ENCODE data around the gene RNMT. TPM values are rescaled to one million over a fixed set of nuclear protein-coding genes. Genes with fewer than 3 reads are reported as not detected.

Gene RNMT
- total RNA-seq, 1 experiment from 2014 or later = 58.2 TPM

GRCh38 chr18:13726232-13726971 lies at the start of gene RNMT, which contains the start of gene FAM210A (continued):
- TF ChIP-seq FOXP4 (CRISPR knock-in tag; IDR thresholded peaks at IDR 0.05) (peak; percentile 90), FOXK1 (CRISPR knock-in tag; IDR thresholded peaks at IDR 0.05) (peak; percentile 99), NR3C1 (CRISPR knock-in tag; conservative IDR thresholded peaks at IDR 0.05; ENCODE audit: low read depth) (no peak), SMAD3 (CRISPR knock-in tag; IDR thresholded peaks at IDR 0.05; ENCODE audit: borderline replicate concordance) (no peak; the same call in 1 of the 2 replicates), JUN (CRISPR knock-in tag; IDR thresholded peaks at IDR 0.05) (peak; percentile 81; the same call in 1 of the 2 replicates), ATF2 (CRISPR knock-in tag; IDR thresholded peaks at IDR 0.05; ENCODE audit: borderline replicate concordance, low read depth) (no peak), ZNF317 (CRISPR knock-in tag; IDR thresholded peaks at IDR 0.05; ENCODE audit: borderline replicate concordance, low read depth) (0 out of 2 replicates have a peak, but pooled peaks have one; percentile 17), ATF1 (CRISPR knock-in tag; IDR thresholded peaks at IDR 0.05) (no peak), E2F1 (CRISPR knock-in tag; IDR thresholded peaks at IDR 0.05) (peak; percentile 53; the same call in 1 of the 2 replicates), HMGA2 (CRISPR knock-in tag; IDR thresholded peaks at IDR 0.05) (no peak), CDX4 (CRISPR knock-in tag; IDR thresholded peaks at IDR 0.05; ENCODE audit: borderline replicate concordance) (no peak), ZNF425 (CRISPR knock-in tag; conservative IDR thresholded peaks at IDR 0.05) (no peak), ZNF219 (CRISPR knock-in tag; IDR thresholded peaks at IDR 0.05; ENCODE audit: borderline replicate concordance) (peak; percentile 88), GTF2I (CRISPR knock-in tag; conservative IDR thresholded peaks at IDR 0.05) (no peak), USF1 (CRISPR knock-in tag; IDR thresholded peaks at IDR 0.05) (peak; percentile 99), CREB1 (CRISPR knock-in tag; IDR thresholded peaks at IDR 0.05) (no peak; the same call in 1 of the 2 replicates), ZNF532 (CRISPR knock-in tag; IDR thresholded peaks at IDR 0.05; ENCODE audit: borderline replicate concordance) (no peak), GABPB1 (CRISPR knock-in tag; IDR thresholded peaks at IDR 0.05) (peak; percentile 90), NFATC4 (CRISPR knock-in tag; IDR thresholded peaks at IDR 0.05) (no peak), SMAD4 (CRISPR knock-in tag; IDR thresholded peaks at IDR 0.05) (0 out of 2 replicates have a peak, but pooled peaks have one; percentile 14), ZNF416 (CRISPR knock-in tag; IDR thresholded peaks at IDR 0.05) (no peak), FOXP1 (CRISPR knock-in tag; IDR thresholded peaks at IDR 0.05; ENCODE audit: borderline replicate concordance) (no peak), IRF1 (CRISPR knock-in tag; IDR thresholded peaks at IDR 0.05) (no peak), TEAD4 (CRISPR knock-in tag; IDR thresholded peaks at IDR 0.05) (peak; percentile 28; the same call in 1 of the 2 replicates), NFYB (CRISPR knock-in tag; conservative IDR thresholded peaks at IDR 0.05; ENCODE audit: low read depth) (no peak)

Data from WTC11 (cell line).